Nephron (organoid): ENCODE results near the gene NADK.
"Not testable (repeated sequence)": the region's sequence is repeated elsewhere in the genome, so short reads cannot be mapped to it uniquely, and the experiment has no call there.

Source experiments
- H3K27ac Mint-ChIP-seq, 3 experiments: 2 replicates each; pipeline ENCODE4 v1.8.0; 2020; ENCODE audit warnings: mixed read lengths in 3 of 3, mild to moderate bottlenecking in 2 of 3, moderate library complexity in 1 of 3
- H3K27me3 Mint-ChIP-seq: 2 replicates; pipeline ENCODE4 v1.8.0; 2021; ENCODE audit warnings: low read depth, mild to moderate bottlenecking, moderate library complexity, mixed read lengths
- H3K36me3 Mint-ChIP-seq: 2 replicates; pipeline ENCODE4 v1.8.0; 2020; ENCODE audit warnings: low read depth, mixed read lengths
- H3K4me1 Mint-ChIP-seq: 2 replicates; pipeline ENCODE4 v1.8.0; 2020; ENCODE audit warnings: mixed read lengths
- H3K4me3 Mint-ChIP-seq, 3 experiments: 2 replicates each; pipeline ENCODE4 v1.8.0; 2020; ENCODE audit warnings: mild to moderate bottlenecking in 3 of 3, mixed read lengths in 3 of 3, moderate library complexity in 2 of 3
- H3K9me3 Mint-ChIP-seq: 2 replicates; pipeline ENCODE4 v1.8.0; 2020; ENCODE audit warnings: mixed read lengths
- CTCF ChIP-seq, 3 experiments: fragments of 200-600 bp; sonication (generic); IDR thresholded peaks; one replicate each; pipeline ENCODE4 v1.5.0; 2021; ENCODE audit warnings: antibody characterized with exemption in 3 of 3; ENCODE audit not compliant: unreplicated experiment in 3 of 3

The NADK gene

GRCh38 chr1:1748686-1749321 is 29.5 kb downstream of the NADK start:
- H3K27me3 Mint-ChIP-seq: no peaks in the 10 kb centered on the region
- peak overlapping the region; percentile 54 to 71 (median 56) for H3K4me3 Mint-ChIP-seq

GRCh38 chr1:1746566-1746909 is 31.7 kb downstream of the NADK start:
- H3K9me3 Mint-ChIP-seq, H3K4me1 Mint-ChIP-seq, H3K27ac Mint-ChIP-seq, H3K27me3 Mint-ChIP-seq, H3K36me3 Mint-ChIP-seq: not testable (repeated sequence)
- peak overlapping the region in 1 of 3 experiments; percentile 81 for H3K4me3 Mint-ChIP-seq

More at GRCh38 chr1:1748686-1749321, 29.5 kb downstream of the NADK start:
- H3K9me3 Mint-ChIP-seq: no peaks in the 10 kb centered on the region
- H3K36me3 Mint-ChIP-seq: peaks cover 4% of the 10 kb centered on the region
- no peak for TF ChIP-seq CTCF (IDR thresholded peaks at IDR 0.05; ENCODE audit: unreplicated experiment in 3 of 3)
- H3K27ac Mint-ChIP-seq: peak overlapping the region; percentile 19 to 77 (median 53)
- peaks cover 5% of the 10 kb centered on the region for H3K4me1 Mint-ChIP-seq

GRCh38 chr1:1745651-1746565 is 32.4 kb downstream of the NADK start:
- H3K27ac Mint-ChIP-seq: peak overlapping the region in 2 of 3 experiments; percentile 90 to 97
- H3K36me3 Mint-ChIP-seq, H3K27me3 Mint-ChIP-seq, H3K4me1 Mint-ChIP-seq, H3K9me3 Mint-ChIP-seq: not testable (repeated sequence)
- peak overlapping the region; percentile 77 to 81 (median 79) for H3K4me3 Mint-ChIP-seq

- not testable (repeated sequence) for H3K27me3 Mint-ChIP-seq, H3K9me3 Mint-ChIP-seq, H3K36me3 Mint-ChIP-seq, H3K4me1 Mint-ChIP-seq, H3K27ac Mint-ChIP-seq
- H3K4me3 Mint-ChIP-seq: peak overlapping the region; percentile 52 to 86 (median 74)
These were observed 35.7 kb downstream of the NADK start for GRCh38 chr1:1742529-1742928.

- not testable (repeated sequence) for H3K36me3 Mint-ChIP-seq, H3K27me3 Mint-ChIP-seq, H3K4me3 Mint-ChIP-seq, H3K27ac Mint-ChIP-seq, H3K9me3 Mint-ChIP-seq, H3K4me1 Mint-ChIP-seq
These were observed 37.3 kb downstream of the NADK start for GRCh38 chr1:1741013-1741412.

- not testable (repeated sequence) for H3K27ac Mint-ChIP-seq, H3K27me3 Mint-ChIP-seq, H3K9me3 Mint-ChIP-seq, H3K4me1 Mint-ChIP-seq, H3K4me3 Mint-ChIP-seq
- peaks cover 24% of the 10 kb centered on the region for H3K36me3 Mint-ChIP-seq
These were observed 39.4 kb downstream of the NADK start for GRCh38 chr1:1738799-1739337.

GRCh38 chr1:1737675-1738590 is 40.3 kb downstream of the NADK start:
- H3K27ac Mint-ChIP-seq: not testable (repeated sequence)

GRCh38 chr1:1732381-1732780 is 45.9 kb downstream of the NADK start:
- Mint-ChIP-seq H3K27me3 (no peaks in the 10 kb centered on the region), H3K9me3 (no peaks in the 10 kb centered on the region), H3K4me3 (no peak overlapping the region), H3K27ac (no peak overlapping the region), H3K4me1 (no peaks in the 10 kb centered on the region), H3K36me3 (peaks cover 32% of the 10 kb centered on the region)
- no peak for TF ChIP-seq CTCF (IDR thresholded peaks at IDR 0.05; ENCODE audit: unreplicated experiment in 3 of 3)

More at GRCh38 chr1:1737675-1738590, 40.3 kb downstream of the NADK start:
- H3K9me3 Mint-ChIP-seq, H3K27me3 Mint-ChIP-seq, H3K4me1 Mint-ChIP-seq, H3K4me3 Mint-ChIP-seq: not testable (repeated sequence)
- H3K36me3 Mint-ChIP-seq: peaks cover 23% of the 10 kb centered on the region
